OCI-LY1 (cell line): ENCODE data around the gene HIVEP1.

Experiments used
- H2AFZ ChIP-seq: fragments of 200-600 bp; sonication (generic), shearing (Covaris generic); 2 replicates; pipeline ENCODE4 v1.6.0; 2014; ENCODE audit warnings: antibody characterized with exemption, mild to moderate bottlenecking, low read length
- H3F3A ChIP-seq: fragments of 200-600 bp; sonication (generic), shearing (Covaris generic); 2 replicates; pipeline ENCODE4 v1.6.0; 2014; ENCODE audit warnings: mild to moderate bottlenecking, antibody characterized with exemption, low read length, moderate library complexity; ENCODE audit not compliant: insufficient read depth
- H3K27ac ChIP-seq: fragments of 200-600 bp; sonication (generic); 2 replicates; pipeline ENCODE4 v1.5.1; 2014; ENCODE audit warnings: low read length, mixed run types, mild to moderate bottlenecking, low read depth; ENCODE audit not compliant: poor library complexity, severe bottlenecking
- H3K27me3 ChIP-seq: fragments of 200-600 bp; sonication (generic); 2 replicates; pipeline ENCODE4 v1.6.0; 2014; ENCODE audit warnings: antibody characterized with exemption, mild to moderate bottlenecking, low read length, moderate library complexity; ENCODE audit not compliant: insufficient read depth
- H3K36me3 ChIP-seq: fragments of 200-600 bp; sonication (generic); 2 replicates; pipeline ENCODE4 v1.6.1; 2014; ENCODE audit warnings: mild to moderate bottlenecking, antibody characterized with exemption, low read length, moderate library complexity, mixed read lengths; ENCODE audit not compliant: insufficient read depth
- H3K4me1 ChIP-seq: fragments of 200-600 bp; sonication (generic); 2 replicates; pipeline ENCODE4 v1.5.1; 2014; ENCODE audit warnings: mild to moderate bottlenecking, low read length, moderate library complexity; ENCODE audit not compliant: insufficient read depth, severe bottlenecking
- H3K4me2 ChIP-seq: fragments of 200-600 bp; sonication (generic), shearing (Covaris generic); 2 replicates; pipeline ENCODE4 v1.6.1; 2014; ENCODE audit warnings: low read length
- H3K4me3 ChIP-seq: fragments of 200-600 bp; sonication (generic); 2 replicates; pipeline ENCODE4 v1.5.1; 2014; ENCODE audit warnings: low read length, low read depth, mild to moderate bottlenecking, mixed read lengths; ENCODE audit not compliant: poor library complexity, severe bottlenecking
- H3K79me2 ChIP-seq: fragments of 200-600 bp; shearing (Covaris generic); 2 replicates; pipeline ENCODE4 v1.6.1; 2016; ENCODE audit warnings: mixed run types, low read length, mixed read lengths; ENCODE audit not compliant: insufficient read depth
- H3K9ac ChIP-seq: fragments of 200-600 bp; sonication (generic), shearing (Covaris generic); 2 replicates; pipeline ENCODE4 v1.6.1; 2014; ENCODE audit warnings: mild to moderate bottlenecking, low read length, mixed read lengths
- H3K9me2 ChIP-seq: fragments of 200-600 bp; sonication (generic), shearing (Covaris generic); 2 replicates; pipeline ENCODE4 v1.6.1; 2014; ENCODE audit warnings: low read depth, mild to moderate bottlenecking, low read length, mixed read lengths
- H3K9me3 ChIP-seq: fragments of 200-600 bp; shearing (Covaris generic); 2 replicates; pipeline ENCODE4 v1.6.1; 2014; ENCODE audit warnings: low read length, mixed read lengths
- H4K20me1 ChIP-seq: fragments of 200-600 bp; sonication (generic), shearing (Covaris generic); 2 replicates; pipeline ENCODE4 v1.6.0; 2016; ENCODE audit warnings: mild to moderate bottlenecking, low read length; ENCODE audit not compliant: insufficient read depth
- CTCF ChIP-seq: fragments of 200-600 bp; sonication (generic), shearing (Covaris generic); IDR thresholded peaks from 2 replicates; pipeline ENCODE4 v1.5.1; 2017; ENCODE audit warnings: mild to moderate bottlenecking, antibody characterized with exemption, low read length, moderate library complexity, mixed read lengths
- EZH2 ChIP-seq: fragments of 200-600 bp; sonication (generic), shearing (Covaris generic); IDR thresholded peaks from 2 replicates; pipeline ENCODE4 v1.8.0; 2017; ENCODE audit warnings: borderline replicate concordance, mixed run types, mild to moderate bottlenecking, antibody characterized with exemption, low read length, moderate library complexity, mixed read lengths

The HIVEP1 gene

GRCh38 chr6:12026120-12026519 lies 14.0 kb downstream of the HIVEP1 start:
- H3F3A ChIP-seq = no peaks in the 10 kb centered on the region; the same call in 1 of the 2 replicates
- no peak overlapping the region for H3K4me2 ChIP-seq
- no peak for TF ChIP-seq CTCF
- no peak for TF ChIP-seq EZH2
- H3K9ac ChIP-seq = no peak overlapping the region
- H3K4me1 ChIP-seq = no peaks in the 10 kb centered on the region
- H3K9me3 ChIP-seq = peaks cover 13% of the 10 kb centered on the region; the same call in 1 of the 2 replicates
- peaks cover 100% of the 10 kb centered on the region for H3K36me3 ChIP-seq
- no peaks in the 10 kb centered on the region for H3K9me2 ChIP-seq
- H2AFZ ChIP-seq = no peak overlapping the region
- no peak overlapping the region for H3K4me3 ChIP-seq
- H3K27me3 ChIP-seq = no peaks in the 10 kb centered on the region
- peaks cover 93% of the 10 kb centered on the region for H3K79me2 ChIP-seq
- H4K20me1 ChIP-seq = no peaks in the 10 kb centered on the region
- H3K27ac ChIP-seq = no peak overlapping the region

- H3F3A ChIP-seq = no peaks in the 10 kb centered on the region; the same call in 1 of the 2 replicates
- no peak overlapping the region for H3K27ac ChIP-seq
- TF ChIP-seq CTCF (no peak), EZH2 (no peak)
- H3K9me3 ChIP-seq = peaks cover 13% of the 10 kb centered on the region; the same call in 1 of the 2 replicates
- no peaks in the 10 kb centered on the region for H4K20me1 ChIP-seq
- H3K36me3 ChIP-seq = peaks cover 100% of the 10 kb centered on the region
- no peaks in the 10 kb centered on the region for H3K27me3 ChIP-seq
- H2AFZ ChIP-seq = no peak overlapping the region
- H3K79me2 ChIP-seq = peaks cover 94% of the 10 kb centered on the region
- H3K9ac ChIP-seq = no peak overlapping the region
- no peak overlapping the region for H3K4me3 ChIP-seq
- no peak overlapping the region for H3K4me2 ChIP-seq
- no peaks in the 10 kb centered on the region for H3K9me2 ChIP-seq
- H3K4me1 ChIP-seq = no peaks in the 10 kb centered on the region
Observed at GRCh38 chr6:12026833-12027232, 14.7 kb downstream of the HIVEP1 start.

GRCh38 chr6:12028213-12028612 lies 16.1 kb downstream of the HIVEP1 start:
- Histone ChIP-seq H3K36me3 (peaks cover 91% of the 10 kb centered on the region), H3K79me2 (peaks cover 93% of the 10 kb centered on the region)

More at GRCh38 chr6:12028213-12028612, 16.1 kb downstream of the HIVEP1 start:
- Histone ChIP-seq H3K9me3 (peaks cover 13% of the 10 kb centered on the region; the same call in 1 of the 2 replicates), H2AFZ (no peak overlapping the region), H3F3A (no peaks in the 10 kb centered on the region; the same call in 1 of the 2 replicates), H3K4me1 (peaks cover 4% of the 10 kb centered on the region), H3K4me3 (no peak overlapping the region), H3K27ac (no peak overlapping the region), H3K4me2 (no peak overlapping the region), H3K9me2 (no peaks in the 10 kb centered on the region), H3K27me3 (no peaks in the 10 kb centered on the region), H4K20me1 (no peaks in the 10 kb centered on the region), H3K9ac (no peak overlapping the region)
- TF ChIP-seq EZH2 (no peak), CTCF (no peak)
